Nephron progenitor cell (in vitro differentiated cells): ENCODE data around the gene VCL.
"Not testable (repeated sequence)": the region's sequence is repeated elsewhere in the genome, so short reads cannot be mapped to it uniquely, and the experiment has no call there.

ENCODE experiments used
- DNase-seq: peaks from one replicate; pipeline ENCODE4 v3.0.0; 2021
- H3K27ac Mint-ChIP-seq: 2 replicates; pipeline ENCODE4 v1.8.0; 2021; ENCODE audit warnings: mild to moderate bottlenecking, moderate library complexity, mixed read lengths
- H3K27me3 Mint-ChIP-seq: 2 replicates; pipeline ENCODE4 v1.8.0; 2021; ENCODE audit warnings: mild to moderate bottlenecking, low read depth, mixed read lengths; ENCODE audit not compliant: poor library complexity
- H3K36me3 Mint-ChIP-seq: 2 replicates; pipeline ENCODE4 v1.8.0; 2021; ENCODE audit warnings: low read depth, mixed read lengths
- H3K4me1 Mint-ChIP-seq: 2 replicates; pipeline ENCODE4 v1.8.0; 2021; ENCODE audit warnings: mixed read lengths
- H3K4me3 Mint-ChIP-seq: 2 replicates; pipeline ENCODE4 v1.8.0; 2021; ENCODE audit warnings: mild to moderate bottlenecking, moderate library complexity, mixed read lengths
- H3K9me3 Mint-ChIP-seq: 2 replicates; pipeline ENCODE4 v1.8.0; 2021; ENCODE audit warnings: mild to moderate bottlenecking, moderate library complexity, mixed read lengths
- TF ChIP-seq, protein P1 (sequence below): fragments of 200-600 bp; sonication (generic); IDR thresholded peaks from 2 replicates; pipeline ENCODE4 v1.5.0; 2021; ENCODE audit warnings: antibody characterized with exemption

VCL gene

DNA sequence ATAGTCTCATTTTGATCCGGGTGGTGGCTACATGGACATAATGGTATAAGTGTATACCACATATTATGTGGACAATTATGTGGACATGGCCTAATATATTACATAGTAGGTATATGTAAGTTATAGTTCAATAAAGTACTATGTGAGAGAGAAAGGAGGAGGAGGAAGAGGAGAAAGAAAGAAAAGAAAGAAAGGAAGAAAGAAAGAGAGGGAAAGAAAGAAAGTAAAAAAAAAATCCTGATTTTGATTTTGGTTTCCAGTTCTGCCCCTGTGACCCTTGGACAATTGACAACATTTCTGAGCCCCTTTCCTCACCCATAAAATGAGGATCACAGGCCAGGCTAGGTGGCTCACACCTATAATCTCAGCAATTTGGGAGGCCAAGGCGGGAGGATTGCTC, 42.2 kb upstream of the VCL start:
- Mint-ChIP-seq H3K4me3 (no peak overlapping the region), H3K27ac (no peak overlapping the region), H3K36me3 (no peaks in the 10 kb centered on the region), H3K9me3 (no peaks in the 10 kb centered on the region), H3K27me3 (no peaks in the 10 kb centered on the region), H3K4me1 (peaks cover 23% of the 10 kb centered on the region)
- TF ChIP-seq, protein P1, sequence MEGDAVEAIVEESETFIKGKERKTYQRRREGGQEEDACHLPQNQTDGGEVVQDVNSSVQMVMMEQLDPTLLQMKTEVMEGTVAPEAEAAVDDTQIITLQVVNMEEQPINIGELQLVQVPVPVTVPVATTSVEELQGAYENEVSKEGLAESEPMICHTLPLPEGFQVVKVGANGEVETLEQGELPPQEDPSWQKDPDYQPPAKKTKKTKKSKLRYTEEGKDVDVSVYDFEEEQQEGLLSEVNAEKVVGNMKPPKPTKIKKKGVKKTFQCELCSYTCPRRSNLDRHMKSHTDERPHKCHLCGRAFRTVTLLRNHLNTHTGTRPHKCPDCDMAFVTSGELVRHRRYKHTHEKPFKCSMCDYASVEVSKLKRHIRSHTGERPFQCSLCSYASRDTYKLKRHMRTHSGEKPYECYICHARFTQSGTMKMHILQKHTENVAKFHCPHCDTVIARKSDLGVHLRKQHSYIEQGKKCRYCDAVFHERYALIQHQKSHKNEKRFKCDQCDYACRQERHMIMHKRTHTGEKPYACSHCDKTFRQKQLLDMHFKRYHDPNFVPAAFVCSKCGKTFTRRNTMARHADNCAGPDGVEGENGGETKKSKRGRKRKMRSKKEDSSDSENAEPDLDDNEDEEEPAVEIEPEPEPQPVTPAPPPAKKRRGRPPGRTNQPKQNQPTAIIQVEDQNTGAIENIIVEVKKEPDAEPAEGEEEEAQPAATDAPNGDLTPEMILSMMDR = no peak
- DNase-seq = no peak

DNA sequence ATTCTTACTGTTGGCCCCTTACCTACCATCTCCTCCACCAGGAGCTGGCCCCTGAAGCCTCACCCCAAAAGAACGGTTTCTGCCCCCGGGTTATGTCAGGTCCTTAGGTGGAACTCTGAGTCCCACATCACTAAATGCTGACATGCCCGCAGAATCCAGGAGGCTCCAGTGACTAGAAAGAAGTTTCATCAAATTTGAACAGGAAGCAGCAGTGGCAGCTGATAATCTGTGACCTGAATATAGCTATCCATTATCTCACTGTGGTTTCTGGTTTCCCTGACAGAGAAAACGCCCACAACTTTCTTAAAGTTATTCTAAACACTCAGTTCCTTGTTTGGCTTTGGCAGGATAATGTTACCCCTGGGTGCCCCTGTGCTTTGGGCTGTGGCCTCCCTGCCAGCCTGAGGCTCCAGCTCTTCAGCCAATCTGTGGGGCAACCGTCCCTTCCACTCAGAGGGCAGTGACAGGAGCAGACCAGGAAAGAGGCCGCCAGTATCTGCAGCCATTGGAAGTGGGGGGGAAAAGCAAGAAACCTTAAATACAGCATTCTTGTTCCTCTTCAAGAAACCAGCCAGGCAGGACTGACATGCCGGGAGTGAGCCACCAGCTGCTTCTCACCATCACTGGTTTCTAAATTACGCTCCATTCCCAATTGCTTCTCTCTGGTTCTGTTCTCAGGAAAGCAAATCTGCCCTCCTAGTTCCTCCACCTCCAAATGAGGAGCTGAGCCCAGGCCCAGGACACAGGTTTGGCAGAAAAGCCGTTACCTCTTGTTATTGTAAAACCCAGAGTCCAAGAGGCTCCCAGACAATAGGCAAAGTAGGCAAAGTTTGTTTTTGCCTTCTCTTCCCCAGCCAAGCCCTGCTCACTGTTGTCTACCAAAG, 41.2 kb upstream of the VCL start:
- peak overlapping the region; percentile 94 for H3K27ac Mint-ChIP-seq
- no peaks in the 10 kb centered on the region for H3K36me3 Mint-ChIP-seq
- no peaks in the 10 kb centered on the region for H3K27me3 Mint-ChIP-seq
- no peak for DNase-seq
- H3K4me1 Mint-ChIP-seq = peaks cover 23% of the 10 kb centered on the region
- no peak overlapping the region for H3K4me3 Mint-ChIP-seq
- TF ChIP-seq, protein P1 = no peak
- no peaks in the 10 kb centered on the region for H3K9me3 Mint-ChIP-seq

DNA sequence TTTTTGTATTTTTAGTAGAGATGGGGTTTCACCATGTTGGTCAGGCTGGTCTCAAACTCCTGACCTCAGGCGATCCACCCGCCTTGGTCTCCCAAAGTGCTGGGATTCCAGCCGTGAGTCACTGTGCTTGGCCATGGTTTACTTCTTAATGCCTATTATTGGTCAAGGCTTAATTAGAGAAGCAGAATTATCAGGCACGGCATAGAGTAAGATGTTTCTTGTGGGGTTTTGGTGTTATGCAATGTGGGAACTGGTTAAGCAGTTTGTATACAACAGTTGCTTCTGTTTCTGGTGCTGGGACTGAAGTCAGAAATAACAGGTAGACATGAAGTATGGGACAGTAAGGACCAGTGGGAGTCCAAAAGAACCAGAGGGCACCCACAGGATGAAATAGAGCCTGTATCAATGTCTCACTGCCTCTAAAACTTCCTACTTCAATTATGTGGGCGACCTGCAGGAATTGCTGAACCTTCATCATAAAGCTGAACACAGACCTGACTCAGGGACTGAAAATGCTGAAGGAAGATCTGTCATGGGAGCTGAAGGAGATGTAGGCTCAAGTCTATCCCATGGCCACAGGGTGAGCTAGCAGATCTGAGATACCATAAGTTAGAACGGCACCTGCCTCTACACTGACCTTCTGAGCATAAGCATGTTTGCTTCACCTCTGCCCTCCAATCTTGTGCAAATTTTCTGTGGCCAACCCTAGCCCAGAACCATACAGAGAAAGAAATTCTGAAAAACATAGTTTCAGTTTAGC, 38.3 kb upstream of the VCL start:
- Mint-ChIP-seq H3K4me1 (peaks cover 29% of the 10 kb centered on the region), H3K4me3 (no peak overlapping the region), H3K9me3 (no peaks in the 10 kb centered on the region), H3K27ac (no peak overlapping the region), H3K36me3 (no peaks in the 10 kb centered on the region), H3K27me3 (no peaks in the 10 kb centered on the region)
- TF ChIP-seq, protein P1 = no peak
- DNase-seq = no peak

DNA sequence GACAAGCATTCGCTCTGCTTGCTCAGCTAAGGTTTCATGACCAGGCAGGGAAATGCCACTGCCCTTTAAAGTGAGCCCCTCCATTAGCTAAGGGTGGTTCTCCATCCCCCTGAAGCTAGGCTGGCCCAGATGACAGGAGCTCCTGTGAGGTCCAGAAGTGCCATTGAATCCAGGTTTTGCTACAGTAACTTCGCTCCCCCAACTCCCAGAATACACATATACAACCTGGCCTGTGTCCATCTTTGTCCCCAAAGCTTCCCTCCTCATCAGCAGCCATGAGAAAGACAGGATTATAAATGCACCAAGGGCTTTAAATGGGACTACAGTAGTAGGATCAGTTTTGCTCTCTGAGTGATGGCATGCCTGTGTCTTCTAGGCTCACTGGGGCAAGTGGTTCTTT, 35.5 kb upstream of the VCL start:
- Mint-ChIP-seq H3K9me3 (no peaks in the 10 kb centered on the region), H3K27me3 (no peaks in the 10 kb centered on the region), H3K27ac (no peak overlapping the region), H3K36me3 (no peaks in the 10 kb centered on the region), H3K4me1 (peaks cover 31% of the 10 kb centered on the region), H3K4me3 (no peak overlapping the region)
- no peak for DNase-seq
- TF ChIP-seq, protein P1 = no peak

DNA sequence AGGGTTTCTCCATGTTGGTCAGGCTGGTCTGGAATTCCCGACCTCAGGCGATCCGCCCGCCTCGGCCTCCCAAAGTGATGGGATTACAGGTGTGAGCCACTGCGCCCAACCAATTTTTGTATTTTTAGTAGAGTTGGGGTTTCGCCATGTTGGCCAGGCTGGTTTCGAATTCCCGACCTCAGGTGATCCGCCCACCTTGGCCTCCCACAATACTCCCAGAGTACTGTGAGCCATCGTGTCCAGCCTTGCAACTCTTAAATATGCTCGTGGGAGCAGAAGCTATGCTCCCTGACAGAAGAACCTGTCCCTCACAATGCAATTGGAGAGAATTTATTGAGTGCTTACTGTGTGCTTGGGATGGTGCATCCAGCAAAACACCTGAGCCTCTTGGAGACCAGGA, 34.4 kb upstream of the VCL start:
- not testable (repeated sequence) for DNase-seq, H3K4me3 Mint-ChIP-seq, H3K36me3 Mint-ChIP-seq, H3K27ac Mint-ChIP-seq, H3K27me3 Mint-ChIP-seq, H3K9me3 Mint-ChIP-seq
- H3K4me1 Mint-ChIP-seq = peaks cover 39% of the 10 kb centered on the region

DNA sequence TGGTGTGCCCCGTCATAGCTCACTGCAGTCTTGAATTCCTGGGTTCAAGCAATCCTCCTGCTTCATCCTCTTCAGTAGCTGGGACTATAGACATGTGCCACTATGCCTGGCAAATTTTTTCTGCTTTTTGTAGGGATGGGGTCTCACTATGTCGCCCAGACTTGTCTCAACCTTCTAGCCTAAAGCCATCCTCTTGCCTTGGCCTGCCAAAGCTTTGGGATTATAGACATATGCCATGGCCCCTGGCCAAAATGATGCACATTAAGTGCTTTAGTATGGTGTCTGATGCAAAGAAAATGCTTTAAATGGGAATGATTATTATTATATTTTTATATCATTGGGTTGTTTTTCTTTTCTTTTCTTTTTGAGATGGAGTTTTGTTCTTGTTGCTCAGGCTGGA, 33.2 kb upstream of the VCL start:
- Mint-ChIP-seq H3K27me3 (no peaks in the 10 kb centered on the region), H3K4me1 (peaks cover 39% of the 10 kb centered on the region), H3K27ac (no peak overlapping the region), H3K36me3 (no peaks in the 10 kb centered on the region), H3K4me3 (no peak overlapping the region), H3K9me3 (no peaks in the 10 kb centered on the region)
- DNase-seq = no peak
- TF ChIP-seq, protein P1 = no peak

DNA sequence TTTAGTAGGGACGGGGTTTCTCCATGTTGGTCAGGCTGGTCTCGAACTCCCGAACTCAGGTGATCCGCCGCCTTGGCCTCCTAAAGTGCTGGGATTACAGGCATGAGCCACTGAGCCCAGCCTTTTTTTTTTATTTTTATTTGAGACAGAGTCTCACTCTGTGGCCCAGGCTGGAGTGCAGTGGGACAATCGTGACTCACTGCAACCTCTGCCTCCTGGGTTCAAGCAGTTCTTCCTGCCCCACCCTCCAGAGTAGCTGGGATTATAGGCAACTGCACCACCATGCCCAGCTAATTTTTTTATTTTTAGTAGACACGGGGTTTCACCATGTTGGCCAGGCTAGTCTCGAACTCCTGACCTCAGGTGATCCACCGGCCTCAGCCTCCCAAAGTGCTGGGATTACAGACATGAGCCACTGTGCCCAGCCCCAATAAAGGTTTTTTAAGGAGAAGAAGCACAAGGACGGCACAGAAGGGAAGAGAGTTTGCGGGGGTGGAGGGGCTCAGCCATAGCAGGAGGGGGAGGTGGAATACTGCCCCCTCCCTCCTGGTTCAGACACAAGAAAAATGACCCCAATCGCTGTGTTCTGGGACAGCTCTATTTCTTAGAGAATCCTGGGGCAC, 32.5 kb upstream of the VCL start:
- H3K27me3 Mint-ChIP-seq, DNase-seq, H3K36me3 Mint-ChIP-seq, H3K4me3 Mint-ChIP-seq, H3K9me3 Mint-ChIP-seq: not testable (repeated sequence)
- Mint-ChIP-seq H3K4me1 (peaks cover 39% of the 10 kb centered on the region), H3K27ac (peak overlapping the region; percentile 99)
